Activated T-cell treated with anti-CD3 and anti-CD28 coated beads for 1 hour (primary cell): ENCODE results near the gene TIMM29.

ENCODE experiments used
- DNase-seq: peaks from one replicate; pipeline ENCODE4 v3.0.0-alpha.2; 2020; ENCODE audit warnings: low read depth

Gene TIMM29

DNA sequence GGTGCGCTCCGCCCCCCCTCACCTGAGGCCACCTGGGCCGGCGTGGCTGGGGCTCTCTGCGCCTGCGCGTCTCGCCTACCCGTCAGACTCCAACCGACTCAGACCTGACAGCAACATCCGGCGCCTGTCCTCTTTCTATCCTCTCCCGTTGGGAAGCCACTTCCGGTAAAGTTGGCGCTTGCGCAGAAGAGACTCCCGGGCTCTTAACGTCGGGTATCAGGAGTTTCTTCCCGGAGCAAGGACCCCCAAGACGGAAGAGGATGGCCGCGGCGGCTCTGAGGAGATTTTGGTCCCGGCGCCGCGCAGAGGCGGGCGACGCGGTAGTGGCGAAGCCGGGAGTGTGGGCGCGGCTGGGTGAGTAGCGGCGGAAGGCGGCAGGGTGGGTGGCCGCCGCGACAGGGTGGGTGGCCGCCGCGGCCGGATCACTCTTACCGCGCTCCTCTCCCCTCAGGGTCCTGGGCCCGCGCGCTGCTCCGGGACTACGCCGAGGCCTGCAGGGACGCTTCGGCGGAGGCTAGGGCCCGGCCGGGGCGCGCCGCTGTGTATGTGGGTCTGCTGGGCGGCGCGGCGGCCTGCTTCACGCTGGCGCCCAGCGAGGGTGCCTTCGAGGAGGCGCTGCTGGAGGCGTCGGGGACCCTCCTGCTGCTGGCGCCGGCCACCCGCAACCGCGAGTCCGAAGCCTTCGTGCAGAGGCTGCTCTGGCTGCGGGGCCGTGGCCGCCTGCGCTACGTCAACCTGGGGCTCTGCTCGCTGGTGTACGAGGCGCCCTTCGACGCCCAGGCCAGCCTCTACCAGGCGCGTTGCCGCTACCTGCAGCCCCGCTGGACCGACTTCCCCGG is at the start of gene TIMM29, which contains the start of gene YIPF2:
TIMM29 (plus strand) TSS at position 249 of the 839 bp plus-strand sequence; CDS start at position 261, 12 bp downstream.
YIPF2 (minus strand) TSS at position 77 of the 839 bp plus-strand sequence. CDS start 229 bp downstream, outside the sequence.
- DNase-seq: peak; percentile 89

DNA sequence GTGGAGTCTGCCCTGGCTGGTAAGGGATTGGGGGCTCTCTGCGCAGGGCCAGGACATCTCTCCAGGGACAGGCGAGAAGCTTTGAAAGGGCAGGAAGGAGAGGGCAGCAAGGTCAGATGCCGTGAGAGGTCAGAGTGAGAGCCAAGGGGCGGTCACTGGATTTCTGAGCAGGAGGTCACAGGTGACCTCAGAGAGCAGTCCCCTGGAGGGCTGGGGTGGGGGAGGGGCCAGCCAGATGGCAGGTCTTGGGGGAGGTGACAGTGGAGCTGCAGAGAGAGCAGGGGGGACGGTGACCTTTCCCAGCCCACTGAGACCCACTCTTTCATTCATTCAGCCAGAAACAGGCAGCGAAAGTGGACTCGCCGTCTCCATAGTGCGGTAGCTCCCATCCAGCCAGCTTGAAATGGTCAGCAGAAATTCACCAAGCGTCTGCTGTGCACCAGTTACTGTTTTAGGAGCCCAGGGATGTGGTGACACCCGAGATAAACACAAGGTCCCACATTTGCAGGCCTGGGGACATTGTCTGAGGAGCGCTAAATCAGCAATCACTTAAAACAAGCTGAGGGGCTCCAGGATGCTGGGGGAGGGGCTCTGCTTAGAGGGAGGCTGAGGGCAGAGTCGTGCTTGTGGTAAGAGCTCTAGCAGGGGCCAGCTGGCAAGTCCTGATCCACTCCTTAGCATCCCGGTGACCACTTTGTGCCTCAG is 47.1 kb upstream of the TIMM29 start:
- no peak for DNase-seq

DNA sequence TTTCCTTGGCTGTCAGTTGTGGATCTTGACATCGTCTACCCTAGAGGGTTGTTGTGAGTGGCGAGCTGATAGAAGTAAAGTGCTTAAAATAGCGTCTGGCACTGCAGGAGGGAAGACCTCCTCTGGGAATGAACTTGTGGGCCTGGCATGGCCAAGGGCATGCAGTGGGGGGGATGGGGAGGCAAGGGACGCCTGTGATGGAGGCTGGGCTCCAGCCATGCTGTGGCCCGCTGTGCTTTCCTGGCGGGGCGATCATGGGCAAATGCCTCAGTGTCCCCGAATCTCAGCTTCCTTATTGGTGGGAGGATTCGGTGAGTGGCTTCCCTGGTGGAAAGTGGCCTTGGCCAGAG is 46.5 kb upstream of the TIMM29 start:
- no peak for DNase-seq

DNA sequence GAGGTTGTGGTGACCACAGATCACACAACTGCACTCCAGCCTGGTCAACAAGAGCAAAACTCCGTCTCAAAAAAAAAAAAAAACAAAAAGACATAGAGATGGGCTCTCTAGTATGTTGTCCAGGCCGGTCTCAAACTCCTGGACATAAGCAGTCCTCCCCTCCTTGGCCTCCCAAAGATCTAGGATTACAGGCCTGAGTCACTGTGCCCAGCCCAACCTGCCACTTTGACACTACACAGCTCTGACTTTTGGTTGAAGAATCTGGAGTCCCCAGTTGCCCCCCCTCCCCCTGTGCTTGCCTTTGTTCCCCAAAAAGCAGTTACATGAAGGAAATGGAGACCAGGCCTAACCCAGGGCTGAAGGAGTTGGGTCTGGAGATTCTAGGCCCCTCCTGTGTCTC is 44.3 kb upstream of the TIMM29 start:
- DNase-seq: no peak

DNA sequence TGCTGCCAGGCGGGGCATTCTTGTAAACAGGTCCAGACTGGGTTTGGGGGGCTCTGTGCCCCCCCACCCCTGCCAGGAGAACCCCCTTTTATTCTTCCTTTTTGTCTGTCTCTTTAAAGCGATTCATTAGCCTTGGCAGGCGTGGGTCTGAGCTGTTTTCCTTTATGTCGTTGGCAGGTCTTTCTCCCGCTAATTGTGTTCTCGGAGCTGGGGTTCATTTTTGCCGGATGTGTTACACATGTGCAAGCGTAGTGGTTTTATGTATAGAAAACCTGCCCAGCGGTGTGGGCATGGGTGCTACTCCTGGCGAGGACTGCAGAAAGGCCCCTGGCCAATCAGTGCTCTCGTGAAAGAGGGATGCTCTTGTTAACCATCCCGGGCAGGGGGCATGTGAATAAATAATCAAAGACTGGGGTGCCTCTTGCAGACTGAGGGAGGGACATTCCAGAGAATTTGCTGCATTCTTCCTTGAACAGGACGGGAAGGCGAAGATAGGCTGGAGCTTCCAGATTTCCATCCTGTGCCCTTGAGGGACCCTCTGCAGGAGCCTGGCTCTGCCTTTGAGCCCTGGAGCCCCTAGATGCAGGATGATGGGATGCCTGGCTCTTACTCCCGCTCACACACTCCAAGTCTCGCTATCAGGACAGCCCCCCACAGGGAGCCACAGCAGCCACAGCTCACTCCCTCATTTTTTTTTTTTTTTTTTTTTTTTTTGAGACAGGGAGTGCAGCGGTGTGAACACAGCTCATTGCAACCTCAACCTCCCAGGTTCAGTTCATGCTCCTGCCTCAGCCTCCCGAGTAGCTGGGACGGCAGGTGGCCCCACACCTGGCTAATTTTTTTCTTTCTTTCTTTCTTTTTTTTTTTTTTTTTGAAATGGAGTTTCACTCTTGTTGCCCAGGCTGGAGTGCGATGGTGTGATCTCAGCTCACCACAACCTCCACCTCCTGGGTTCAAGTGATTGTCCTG is 43.1 kb upstream of the TIMM29 start:
- no peak for DNase-seq

DNA sequence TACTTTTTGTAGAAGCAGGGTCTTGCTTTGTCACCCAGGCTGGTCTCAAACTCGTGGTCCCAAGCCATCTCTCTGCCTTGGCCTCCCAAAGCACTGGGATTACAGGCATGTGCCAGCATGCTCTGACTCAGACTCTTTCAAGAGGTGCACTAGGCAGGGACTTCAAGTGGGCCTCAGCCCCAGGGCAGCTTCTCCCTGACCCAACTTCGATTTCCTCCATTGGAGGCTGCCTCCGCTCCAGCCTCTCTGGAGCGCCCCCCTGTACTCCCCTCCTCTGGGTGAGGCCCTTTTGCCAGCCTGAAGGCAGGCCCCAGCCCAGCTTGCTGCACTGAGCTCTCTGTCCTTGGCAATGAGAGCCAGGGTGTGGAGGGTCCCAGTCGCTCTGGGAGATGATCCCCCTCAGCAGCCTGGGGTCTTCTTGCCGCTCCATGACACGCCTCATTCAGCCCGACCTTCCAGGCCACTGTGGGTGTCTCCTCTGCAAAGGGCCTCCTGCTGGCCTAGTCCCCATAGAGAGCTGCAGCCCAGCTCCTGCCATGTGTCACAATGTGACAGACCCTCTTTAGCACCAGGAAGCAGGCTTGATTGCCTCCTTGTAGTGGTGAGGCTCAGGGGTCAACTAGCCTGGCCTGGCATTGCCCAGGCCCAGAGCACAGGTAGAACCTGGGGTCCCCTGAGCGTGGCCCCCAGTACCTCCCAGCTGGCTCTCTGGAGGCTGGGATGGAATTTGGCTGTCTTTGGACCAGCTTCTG is 40.8 kb upstream of the TIMM29 start:
- no peak for DNase-seq

DNA sequence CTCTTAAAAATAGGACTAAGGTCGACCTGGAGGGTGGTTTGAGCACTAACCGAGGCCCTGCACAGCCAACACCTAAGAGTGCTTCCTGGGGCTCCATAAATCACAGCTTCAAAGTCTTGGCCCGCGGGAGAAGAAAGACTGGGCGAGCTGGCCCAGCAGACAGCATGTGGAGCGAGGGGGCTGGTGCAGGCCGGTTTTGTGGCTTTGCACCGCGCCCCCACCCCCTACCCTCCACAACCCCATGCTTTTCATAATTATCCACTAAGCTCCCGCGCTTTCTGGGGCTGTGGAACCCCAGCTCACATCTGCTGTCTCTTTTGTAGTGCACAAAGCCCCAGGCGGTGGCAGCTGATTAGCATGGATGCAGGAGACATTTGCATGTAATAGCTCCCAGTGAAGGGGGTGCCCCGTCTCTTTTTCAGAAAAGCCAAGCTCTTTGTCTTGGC is 40.2 kb upstream of the TIMM29 start:
- no peak for DNase-seq

DNA sequence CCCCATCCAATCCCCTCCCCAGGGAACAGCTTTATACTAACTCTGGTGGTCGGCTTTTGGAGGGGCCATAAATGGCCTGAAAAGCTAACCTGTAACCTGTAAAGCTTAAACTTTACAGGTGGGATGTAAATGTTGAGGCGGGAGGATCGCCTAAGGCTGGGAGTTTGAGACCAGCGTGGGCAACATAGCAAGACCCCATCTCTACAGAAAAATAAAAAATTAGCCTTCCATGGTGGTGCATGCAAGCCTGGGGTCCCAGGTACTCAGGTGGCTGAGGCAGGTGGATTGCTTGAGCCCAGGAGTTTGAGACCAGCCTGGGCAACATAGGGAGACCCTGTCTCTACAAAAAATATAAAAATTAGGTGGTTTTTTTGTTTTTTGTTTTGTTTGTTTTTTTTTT is 38.7 kb upstream of the TIMM29 start:
- DNase-seq: no peak

DNA sequence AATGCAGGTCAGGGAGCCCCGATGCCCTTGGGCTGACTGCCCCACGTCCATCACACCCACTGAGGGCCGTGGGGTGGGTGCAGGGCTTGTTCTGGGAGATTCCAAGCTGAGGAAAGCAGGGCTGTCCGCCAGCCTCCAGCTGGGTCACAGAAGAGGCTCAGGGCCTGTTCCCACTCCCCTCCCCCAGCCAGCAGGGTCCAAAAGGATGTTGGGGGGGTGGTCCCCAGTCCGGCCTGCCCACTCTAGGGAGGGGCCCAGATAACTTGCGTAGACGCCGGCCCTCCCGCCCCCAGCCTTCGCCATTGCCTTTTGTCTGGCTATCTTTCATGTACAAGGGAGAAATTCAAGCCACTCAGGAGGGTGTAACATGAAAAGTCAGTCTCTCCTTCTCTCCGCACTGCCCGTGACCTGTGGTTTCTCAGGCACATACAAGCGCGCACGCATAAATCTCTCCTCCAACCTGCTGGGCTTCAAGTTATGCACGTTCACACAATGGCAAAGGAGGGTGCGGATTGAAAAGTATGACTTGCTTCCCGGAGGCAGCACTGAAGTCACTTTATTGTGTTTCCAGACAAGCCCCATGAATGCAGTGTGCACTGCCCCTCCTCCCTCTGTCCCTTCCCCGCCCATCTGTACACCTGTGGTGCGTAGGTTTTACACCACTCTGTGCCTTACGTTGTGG is 37.1 kb upstream of the TIMM29 start:
- DNase-seq: no peak

DNA sequence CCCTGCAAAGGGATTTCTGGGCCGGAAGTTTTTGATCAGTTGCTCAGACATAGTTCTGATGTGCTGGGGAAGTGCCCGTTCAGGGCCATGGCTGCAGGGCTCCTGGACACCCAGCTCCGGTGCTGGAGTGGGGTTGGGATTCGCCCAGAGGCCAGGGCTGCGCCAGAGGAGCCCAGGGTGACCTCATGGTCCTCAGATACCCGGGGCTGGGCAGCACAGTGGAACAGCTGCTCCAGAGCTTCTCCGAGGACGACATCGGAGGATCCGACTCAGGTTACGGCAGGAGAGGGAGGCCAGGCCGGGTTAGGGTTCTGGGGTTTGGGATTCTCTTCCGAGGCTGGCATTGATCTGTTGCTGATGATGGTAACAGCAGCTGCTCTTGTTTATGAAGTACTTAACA is 36.4 kb upstream of the TIMM29 start:
- no peak for DNase-seq

DNA sequence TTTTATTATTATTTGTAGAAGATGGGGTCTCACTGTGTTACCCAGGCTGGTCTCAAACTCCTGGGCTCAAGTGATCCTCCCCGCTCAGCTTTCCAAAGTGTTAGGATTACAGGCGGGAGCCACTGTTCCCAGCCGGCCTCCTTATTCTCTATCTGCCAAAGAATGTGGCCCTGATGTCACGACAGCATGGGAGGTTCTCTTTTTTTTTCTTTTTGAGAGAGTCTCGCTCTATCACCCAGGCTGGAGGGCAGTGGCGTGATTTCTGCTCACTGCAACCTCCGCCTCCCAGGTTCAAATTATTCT is 33.7 kb upstream of the TIMM29 start:
- DNase-seq: no peak

DNA sequence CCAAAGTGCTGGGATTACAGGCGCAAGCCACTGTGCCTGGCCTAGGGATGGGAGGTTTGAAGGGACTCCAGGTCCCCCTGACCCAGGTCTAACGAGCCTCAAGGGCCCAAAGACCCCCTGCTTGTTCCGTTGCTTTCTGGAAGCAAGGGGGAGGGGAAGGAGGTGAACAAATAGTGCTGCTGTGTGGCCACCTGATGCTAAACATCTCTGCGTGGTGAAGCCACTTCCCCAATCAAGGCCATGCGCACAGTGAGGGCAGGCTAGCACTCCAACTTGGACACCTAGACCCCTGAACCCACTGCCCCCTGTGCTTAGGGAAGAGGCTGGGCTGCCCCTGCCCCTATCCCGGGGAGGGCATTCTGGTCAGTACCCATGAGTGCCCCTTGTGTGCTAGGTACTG is 33.2 kb upstream of the TIMM29 start:
- DNase-seq: no peak

DNA sequence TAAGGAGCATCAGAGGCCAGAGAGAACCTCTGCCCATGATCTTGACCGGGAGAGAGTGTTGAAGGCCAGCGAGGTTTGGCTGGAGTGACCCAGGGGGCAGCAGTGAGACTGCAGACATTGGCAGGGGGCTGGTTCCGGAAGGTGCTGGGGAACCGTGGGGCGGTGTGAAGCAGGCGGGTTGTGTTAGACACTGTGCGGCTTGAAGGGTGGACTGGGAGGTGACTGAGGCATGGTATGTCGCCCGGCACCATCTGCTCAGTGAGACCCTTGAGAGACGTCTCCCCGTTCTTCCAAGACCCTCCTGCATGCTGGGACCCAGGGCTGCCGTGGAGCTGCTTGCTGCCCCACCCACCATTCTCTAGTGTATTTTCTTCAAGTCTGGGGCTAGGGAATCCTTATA is 32.7 kb upstream of the TIMM29 start:
- no peak for DNase-seq

DNA sequence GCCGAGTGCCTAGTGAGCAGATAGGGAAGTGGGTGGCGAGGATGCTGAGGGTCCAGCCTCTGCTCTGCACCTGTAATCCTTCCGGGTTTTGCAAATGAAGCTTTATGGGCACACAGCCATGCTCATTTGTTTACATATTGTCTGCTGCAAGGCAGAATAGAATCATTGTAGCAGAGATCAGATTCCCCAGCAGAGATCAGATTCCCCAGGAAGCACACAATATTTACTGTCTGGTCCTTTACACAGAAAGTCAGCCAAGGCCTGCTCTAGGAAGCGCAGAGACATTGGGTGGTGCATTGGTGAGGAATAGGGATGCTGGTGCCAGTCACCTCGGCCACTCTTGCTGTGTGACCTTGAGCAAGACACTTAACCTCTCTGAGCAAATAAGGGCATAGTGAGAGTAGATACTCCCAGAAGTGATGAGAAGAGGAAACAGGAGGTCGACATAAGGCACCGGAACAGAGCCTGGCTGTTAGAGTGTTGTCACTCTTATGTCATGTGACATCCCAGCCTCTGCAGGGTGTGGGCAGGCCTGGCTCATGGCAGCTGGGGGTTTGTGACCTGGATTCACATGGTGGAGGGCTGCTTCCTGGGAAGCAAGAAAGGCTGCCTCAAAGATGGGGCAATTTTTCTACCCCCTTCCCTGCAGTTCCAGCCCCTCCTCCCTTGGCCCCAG is 31.6 kb upstream of the TIMM29 start:
- DNase-seq: no peak

DNA sequence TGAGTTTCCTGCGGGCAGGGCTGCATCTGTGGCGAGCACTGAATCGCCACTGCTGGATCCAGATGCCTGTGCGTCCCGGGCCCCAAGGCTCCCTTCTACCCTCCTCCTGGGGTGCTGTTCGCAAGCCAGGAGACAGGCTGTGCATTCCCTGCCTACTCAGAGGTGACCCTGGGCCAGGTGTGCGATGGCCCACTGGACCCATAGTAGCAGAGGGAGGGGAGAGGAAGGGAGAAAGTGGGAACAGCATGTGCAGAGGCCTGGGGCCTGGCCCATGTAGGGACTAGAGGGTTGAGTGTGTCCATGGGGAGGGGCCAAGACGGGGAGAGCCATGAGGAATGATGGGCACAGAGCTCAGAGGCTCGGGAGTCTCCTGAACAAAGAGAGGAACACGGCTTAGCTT is 30.0 kb upstream of the TIMM29 start:
- no peak for DNase-seq

DNA sequence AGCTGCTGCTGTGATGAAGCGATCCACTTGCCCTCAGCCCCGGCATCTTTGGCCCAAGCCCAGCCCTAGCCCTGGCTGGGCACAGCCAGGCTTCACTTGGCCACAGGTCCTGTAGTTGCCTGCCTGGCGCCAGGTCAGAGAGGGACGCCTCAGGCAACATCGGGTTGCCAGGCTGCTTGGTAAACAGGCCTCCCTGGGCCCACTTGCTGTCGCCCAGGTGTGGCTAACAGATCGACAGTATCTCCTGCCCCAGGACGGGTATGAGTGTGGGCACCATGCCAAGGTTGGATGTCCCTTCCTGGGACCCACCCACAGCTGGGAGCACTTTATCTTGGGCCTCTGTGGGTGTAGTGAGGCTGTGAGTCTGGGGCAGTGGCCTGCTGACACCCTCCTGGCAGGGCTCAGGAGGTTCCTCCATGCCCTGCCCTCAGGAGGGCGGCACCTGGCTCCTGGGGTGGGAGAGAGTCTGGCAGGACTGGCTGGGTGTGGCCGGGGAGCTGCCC is 29.4 kb upstream of the TIMM29 start:
- DNase-seq: no peak

DNA sequence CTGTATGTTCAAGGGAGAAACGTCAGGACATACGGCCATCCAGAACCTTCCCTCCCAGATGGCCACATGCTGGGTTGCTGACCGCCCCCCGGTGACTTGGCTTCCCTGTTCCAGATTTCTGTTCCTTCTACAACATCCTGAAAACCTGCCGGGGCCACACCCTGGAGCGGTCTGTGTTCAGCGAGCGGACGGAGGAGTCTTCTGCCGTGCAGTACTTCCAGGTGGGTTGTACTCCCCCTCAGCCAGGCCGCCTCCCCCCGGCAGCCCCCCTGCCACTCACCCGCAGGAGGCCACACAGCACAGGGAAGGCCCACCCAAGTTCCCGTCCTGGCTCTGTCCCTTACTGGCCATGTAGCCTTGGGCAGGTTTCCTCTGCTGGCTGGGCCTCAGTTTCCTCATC is 20.7 kb upstream of the TIMM29 start:
- DNase-seq: no peak

DNA sequence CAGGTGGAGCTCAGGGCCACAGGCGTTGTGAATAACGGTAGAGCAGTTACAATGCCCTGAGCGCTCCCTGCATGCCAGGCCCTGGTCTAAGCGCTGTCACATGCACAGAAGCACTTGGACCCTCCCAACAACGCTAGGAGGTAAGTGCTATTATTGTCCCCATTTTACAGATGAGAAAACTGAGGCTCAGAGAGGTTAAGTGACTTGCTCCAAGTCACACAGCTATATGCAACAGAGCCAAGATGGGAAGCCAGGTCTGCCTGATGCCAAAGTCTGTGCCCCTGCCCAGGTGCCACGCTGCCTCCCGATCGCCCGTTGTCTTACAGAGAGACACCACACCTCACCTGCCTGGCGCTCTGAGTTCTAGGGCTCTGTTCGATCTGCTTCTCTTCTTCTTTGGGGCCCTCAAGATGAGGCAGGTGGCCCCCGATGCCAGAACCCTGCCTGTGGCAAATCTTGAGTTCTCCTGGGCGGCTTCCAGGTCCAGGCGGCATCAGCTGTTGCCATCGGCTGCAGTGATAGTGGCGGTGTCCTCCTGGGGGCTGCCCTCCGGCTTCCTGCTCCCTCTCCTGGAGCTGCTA is 20.1 kb upstream of the TIMM29 start:
- DNase-seq: no peak

DNA sequence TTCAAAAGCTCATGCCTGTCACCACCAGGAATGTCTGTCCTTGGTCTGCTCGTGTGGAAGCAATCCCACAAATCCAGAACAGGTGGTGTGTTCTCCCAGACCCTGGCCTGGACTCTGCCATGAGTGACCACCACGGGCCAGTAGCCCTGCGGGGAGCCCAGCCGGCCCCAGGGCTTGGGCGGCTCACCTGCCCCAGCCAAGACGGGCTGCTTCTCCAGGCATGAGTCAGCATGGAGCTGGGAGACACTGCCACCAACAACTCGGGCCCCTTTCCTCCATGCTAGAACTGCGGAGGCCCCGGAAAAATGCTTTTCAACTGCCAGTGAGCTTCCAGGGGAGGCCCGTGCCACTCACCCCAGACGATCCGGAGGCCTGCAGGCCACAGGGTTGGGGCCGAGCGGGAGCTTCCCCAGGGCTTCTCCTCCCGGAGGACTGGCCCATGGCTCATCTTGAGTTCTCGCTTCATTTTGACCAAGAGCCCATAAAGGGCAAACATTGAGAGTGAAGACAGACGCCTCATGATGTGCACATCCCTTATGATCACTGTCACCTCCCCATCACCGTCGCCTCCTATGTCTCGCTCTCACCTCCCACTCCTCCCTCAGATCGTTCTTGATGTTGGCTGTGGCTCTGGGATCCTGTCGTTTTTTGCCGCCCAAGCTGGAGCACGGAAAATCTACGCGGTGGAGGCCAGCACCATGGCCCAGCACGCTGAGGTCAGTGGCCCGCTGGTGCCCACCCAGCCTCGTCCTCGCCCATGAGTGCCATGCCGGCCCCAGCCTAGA is 16.8 kb upstream of the TIMM29 start:
- DNase-seq: no peak
